GM23338 (cell line): ENCODE results near the gene CHST11. TPM values are rescaled to one million over a fixed set of nuclear protein-coding genes. Genes with fewer than 3 reads are reported as not detected.

Experiments
- ATAC-seq: fragments of 200-7000 bp; cut with Tn5 transposase; 3 replicates; pipeline ENCODE4 v1.9.1; 2020
- DNase-seq: peaks from one replicate; pipeline ENCODE4 v3.0.0-alpha.2; 2015; ENCODE audit warnings: low spot score
- H2AFZ ChIP-seq: fragments of 200-600 bp; sonication (generic); 2 replicates; pipeline ENCODE4 v1.8.0; 2016; ENCODE audit warnings: antibody characterized with exemption, mild to moderate bottlenecking, moderate library complexity
- H3F3A ChIP-seq: fragments of 200-600 bp; sonication (generic); replicated peaks from 2 replicates; pipeline ENCODE4 v1.8.0; 2017; ENCODE audit warnings: antibody characterized with exemption, mixed run types, low read depth
- H3K27ac ChIP-seq: fragments of 200-600 bp; sonication (generic); 2 replicates; pipeline ENCODE4 v1.6.1; 2016; ENCODE audit warnings: low read depth
- H3K27me3 ChIP-seq: fragments of 200-600 bp; sonication (generic); 2 replicates; pipeline ENCODE4 v1.8.0; 2016; ENCODE audit warnings: mild to moderate bottlenecking, mixed run types, moderate library complexity; ENCODE audit not compliant: insufficient read depth
- H3K36me3 ChIP-seq: fragments of 200-600 bp; sonication (generic); 2 replicates; pipeline ENCODE4 v1.8.0; 2016; ENCODE audit warnings: mild to moderate bottlenecking; ENCODE audit not compliant: insufficient read depth
- H3K4me1 ChIP-seq: fragments of 200-600 bp; sonication (generic); 2 replicates; pipeline ENCODE4 v1.8.0; 2016; ENCODE audit warnings: mild to moderate bottlenecking, moderate library complexity; ENCODE audit not compliant: insufficient read depth
- H3K4me2 ChIP-seq: fragments of 200-600 bp; sonication (generic); 2 replicates; pipeline ENCODE4 v1.7.1; 2017; ENCODE audit warnings: mixed run types
- H3K4me3 ChIP-seq: fragments of 200-600 bp; sonication (generic); 2 replicates; pipeline ENCODE4 v1.6.1; 2016; ENCODE audit warnings: mixed run types
- H3K79me2 ChIP-seq: fragments of 200-600 bp; sonication (generic); replicated peaks from 2 replicates; pipeline ENCODE4 v1.8.0; 2017; ENCODE audit warnings: mild to moderate bottlenecking; ENCODE audit not compliant: insufficient read depth
- H3K9me2 ChIP-seq: fragments of 200-600 bp; sonication (generic); 2 replicates; pipeline ENCODE4 v1.8.0; 2017; ENCODE audit not compliant: insufficient read depth
- H4K20me1 ChIP-seq: fragments of 200-600 bp; sonication (generic); replicated peaks from 2 replicates; pipeline ENCODE4 v1.8.0; 2017; ENCODE audit warnings: mild to moderate bottlenecking; ENCODE audit not compliant: insufficient read depth
- H3K27ac Mint-ChIP-seq: 2 replicates; pipeline ENCODE4 v1.8.0; 2020; ENCODE audit warnings: inconsistent platforms, mild to moderate bottlenecking, moderate library complexity, mixed read lengths
- H3K27me3 Mint-ChIP-seq: 3 replicates; pipeline ENCODE4 v1.8.0; 2022; ENCODE audit warnings: low read depth, mild to moderate bottlenecking, moderate library complexity, mixed read lengths, inconsistent platforms; ENCODE audit not compliant: insufficient read depth, poor library complexity
- H3K36me3 Mint-ChIP-seq: 3 replicates; pipeline ENCODE4 v1.8.0; 2021; ENCODE audit warnings: low read depth, mild to moderate bottlenecking, inconsistent platforms, moderate library complexity, mixed read lengths
- H3K4me1 Mint-ChIP-seq: 3 replicates; pipeline ENCODE4 v1.8.0; 2020; ENCODE audit warnings: mild to moderate bottlenecking, inconsistent platforms, mixed read lengths
- H3K4me3 Mint-ChIP-seq: 3 replicates; pipeline ENCODE4 v1.8.0; 2021; ENCODE audit warnings: moderate library complexity, mild to moderate bottlenecking, inconsistent platforms, mixed read lengths
- H3K9me3 Mint-ChIP-seq: 3 replicates; pipeline ENCODE4 v1.8.0; 2020; ENCODE audit warnings: moderate library complexity, mild to moderate bottlenecking, inconsistent platforms, mixed read lengths
- CREB1 ChIP-seq: fragments of 250-450 bp; sonication (Bioruptor Pico); IDR thresholded peaks from 2 replicates; pipeline ENCODE4 v1.5.0; 2020; ENCODE audit warnings: low read depth, mild to moderate bottlenecking, moderate library complexity
- CTCF ChIP-seq, 2 experiments: fragments of 200-600 bp in 1 of 2; sonication (generic) in 1 of 2; conservative IDR thresholded peaks; 2 replicates each; pipeline versions ENCODE4 v1.5.1 to v1.6.1; 2016 to 2017; ENCODE audit warnings: antibody characterized with exemption in 2 of 2, low read depth in 2 of 2, mild to moderate bottlenecking in 2 of 2, moderate library complexity in 1 of 2
- ETS1 ChIP-seq: IDR thresholded peaks from 2 replicates; pipeline ENCODE4 v1.6.1; 2016; ENCODE audit warnings: antibody characterized with exemption
- EZH2phosphoT487 ChIP-seq: fragments of 200-600 bp; sonication (generic); IDR thresholded peaks from one replicate; pipeline ENCODE4 v1.8.1; 2018; ENCODE audit warnings: antibody characterized with exemption; ENCODE audit not compliant: unreplicated experiment
- JUNB ChIP-seq: IDR thresholded peaks from one replicate; pipeline ENCODE4 v1.6.1; 2016; ENCODE audit warnings: antibody characterized with exemption; ENCODE audit not compliant: unreplicated experiment
- NANOG ChIP-seq: IDR thresholded peaks from 2 replicates; pipeline ENCODE4 v1.6.1; 2016; ENCODE audit warnings: antibody characterized with exemption, borderline replicate concordance
- REST ChIP-seq: IDR thresholded peaks from one replicate; pipeline ENCODE4 v1.6.1; 2018; ENCODE audit warnings: antibody characterized with exemption; ENCODE audit not compliant: unreplicated experiment
- STAT1 ChIP-seq: IDR thresholded peaks from one replicate; pipeline ENCODE4 v1.6.1; 2016; ENCODE audit warnings: antibody characterized with exemption; ENCODE audit not compliant: unreplicated experiment
- ZNF114 ChIP-seq: fragments of 250-450 bp; sonication (Bioruptor Pico); IDR thresholded peaks from 2 replicates; pipeline ENCODE4 v1.5.0; 2020; ENCODE audit warnings: mild to moderate bottlenecking, moderate library complexity
- polyA plus RNA-seq: library from polyadenylated mRNA; unstranded; fragments of >200 nt; fragmentation: Nextera tagmentation; extraction: Ambion mirVana; gene quantifications from 2 replicates; pipeline ENCODE4 v1.2.1, GENCODE V29; 2016
- total RNA-seq: library from RNA; depleted of rRNA; stranded (reverse); fragments of >200 nt; shearing (Covaris generic); gene quantifications from 2 replicates; pipeline ENCODE4 v1.2.3, GENCODE V29; 2014

Gene CHST11
- total and polyA plus RNA-seq, 2 experiments from 2014 or later, result 7.7 to 25.7 TPM

GRCh38 chr12:104649217-104649824 lies 192.6 kb downstream of the CHST11 start (continued):
- TF ChIP-seq REST, result no peak
- TF ChIP-seq NANOG, result no peak

GRCh38 chr12:104649921-104650320 lies 193.2 kb downstream of the CHST11 start:
- H3K27ac ChIP-seq, result no peak overlapping the region
- ATAC-seq, result no peak
- H4K20me1 ChIP-seq, result no peaks in the 10 kb centered on the region
- no peak for DNase-seq
- H3K36me3 Mint-ChIP-seq, result peaks cover 6% of the 10 kb centered on the region; the same call in 1 of the 3 replicates
- H3K36me3 ChIP-seq, result no peaks in the 10 kb centered on the region
- H3K27ac Mint-ChIP-seq, result no peak overlapping the region
- peaks cover 42% of the 10 kb centered on the region for H3K4me1 Mint-ChIP-seq
- H3K4me3 Mint-ChIP-seq, result no peak overlapping the region
- H3K9me2 ChIP-seq, result no peaks in the 10 kb centered on the region
- TF ChIP-seq CTCF (conservative IDR thresholded peaks at IDR 0.05; ENCODE audit: low read depth in 2 of 2) (no peak), JUNB (no peak), REST (no peak), NANOG (no peak), CREB1 (CRISPR knock-in tag) (no peak), EZH2phosphoT487 (no peak), STAT1 (no peak), ZNF114 (no peak), ETS1 (no peak)
- H3K27me3 Mint-ChIP-seq, result peaks cover 10% of the 10 kb centered on the region
- no peaks in the 10 kb centered on the region for H3K27me3 ChIP-seq
- H2AFZ ChIP-seq, result no peak overlapping the region
- H3K79me2 ChIP-seq, result no peaks in the 10 kb centered on the region
- no peaks in the 10 kb centered on the region for H3K4me1 ChIP-seq
- no peaks in the 10 kb centered on the region for H3K9me3 Mint-ChIP-seq
- H3K4me3 ChIP-seq, result no peak overlapping the region
- H3K4me2 ChIP-seq, result no peak overlapping the region
- H3F3A ChIP-seq, result no peaks in the 10 kb centered on the region
